GM19372 (cell line): ENCODE results near the gene ZNF91.
"Not testable (repeated sequence)": the region's sequence is repeated elsewhere in the genome, so short reads cannot be mapped to it uniquely, and the experiment has no call there.

Source experiments
- ATAC-seq: cut with Tn5 transposase; IDR thresholded peaks from one replicate; pipeline ENCODE4 v1.9.1; 2021; ENCODE audit warnings: mild to moderate bottlenecking, low read depth, moderate library complexity; ENCODE audit not compliant: unreplicated experiment

The ZNF91 gene

DNA sequence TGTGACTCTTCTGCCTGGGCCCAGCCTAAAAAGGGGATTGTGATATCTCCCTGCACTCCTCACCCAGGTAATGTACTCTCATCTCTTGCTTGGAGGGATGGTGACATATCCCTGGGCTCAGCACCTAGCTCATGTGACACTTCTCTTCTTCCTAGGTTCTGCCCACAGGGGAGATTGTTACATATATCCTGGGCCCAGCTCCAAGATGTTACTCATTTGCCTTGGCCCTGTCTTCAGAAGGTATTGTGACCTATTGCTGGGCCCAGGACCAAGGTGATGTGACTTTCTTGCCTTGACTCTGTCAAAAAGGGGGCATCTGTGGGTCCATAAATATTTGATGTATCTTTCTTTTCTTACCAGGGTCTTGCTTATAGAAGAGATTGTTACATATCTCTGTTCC is 73.9 kb downstream of the ZNF91 start:
- ATAC-seq, result not testable (repeated sequence)

GRCh38 chr19:23319571-23319970 is 75.7 kb downstream of the ZNF91 start:
- ATAC-seq, result not testable (repeated sequence)

- ATAC-seq, result not testable (repeated sequence)
Measured at GRCh38 chr19:23318941-23319340, 76.3 kb downstream of the ZNF91 start.

GRCh38 chr19:23318143-23318542 is 77.1 kb downstream of the ZNF91 start:
- no peak for ATAC-seq

GRCh38 chr19:23315286-23315685 is 80.0 kb downstream of the ZNF91 start:
- ATAC-seq, result no peak

GRCh38 chr19:23314505-23315251 is 80.6 kb downstream of the ZNF91 start:
- ATAC-seq, result no peak

- ATAC-seq, result no peak
Measured at GRCh38 chr19:23313196-23313595, 82.1 kb downstream of the ZNF91 start.

- ATAC-seq, result no peak
Measured at GRCh38 chr19:23312515-23312914, 82.8 kb downstream of the ZNF91 start.

DNA sequence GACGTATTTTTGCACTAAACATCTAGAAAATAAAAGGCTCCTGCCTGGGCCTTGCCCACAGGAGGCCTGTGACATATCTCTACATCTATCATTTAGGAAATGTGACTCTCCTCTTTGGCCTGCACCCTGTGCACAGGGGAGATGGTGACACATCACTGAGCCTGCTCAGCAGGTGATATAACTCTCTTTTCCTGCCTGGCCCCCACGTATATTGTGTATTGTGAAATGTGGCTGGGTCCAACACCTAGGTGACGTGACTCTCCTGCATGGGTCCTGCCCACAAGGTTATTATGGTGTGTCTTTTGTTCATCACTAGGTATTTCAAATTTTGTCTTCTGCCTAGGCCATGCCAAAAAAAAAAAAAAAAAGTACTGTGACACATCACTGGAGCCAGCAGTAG is 83.7 kb downstream of the ZNF91 start:
- no peak for ATAC-seq

DNA sequence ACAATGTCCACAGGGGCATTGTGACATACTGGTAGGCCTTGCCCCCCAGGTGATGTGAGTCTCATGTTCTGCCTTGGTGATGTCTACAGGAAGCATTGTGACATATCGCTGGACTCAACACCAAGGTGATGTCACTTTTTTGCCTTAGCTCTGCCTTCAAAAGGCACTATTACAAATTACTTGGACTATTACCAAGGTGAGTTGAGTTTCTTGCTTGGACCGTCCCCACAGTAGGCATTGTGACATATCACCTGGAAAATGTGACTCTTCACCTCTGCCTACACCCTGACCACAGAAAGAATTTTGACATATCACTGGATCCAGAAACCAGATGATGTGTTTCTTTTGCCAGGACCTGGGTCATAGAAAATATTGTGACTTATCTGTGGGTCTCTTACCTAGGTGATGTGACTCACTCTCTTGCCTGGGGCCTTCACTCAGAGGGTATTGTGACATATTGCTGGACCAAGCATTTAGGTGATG is 84.5 kb downstream of the ZNF91 start:
- no peak for ATAC-seq

GRCh38 chr19:23309926-23310325 is 85.3 kb downstream of the ZNF91 start:
- ATAC-seq, result no peak

DNA sequence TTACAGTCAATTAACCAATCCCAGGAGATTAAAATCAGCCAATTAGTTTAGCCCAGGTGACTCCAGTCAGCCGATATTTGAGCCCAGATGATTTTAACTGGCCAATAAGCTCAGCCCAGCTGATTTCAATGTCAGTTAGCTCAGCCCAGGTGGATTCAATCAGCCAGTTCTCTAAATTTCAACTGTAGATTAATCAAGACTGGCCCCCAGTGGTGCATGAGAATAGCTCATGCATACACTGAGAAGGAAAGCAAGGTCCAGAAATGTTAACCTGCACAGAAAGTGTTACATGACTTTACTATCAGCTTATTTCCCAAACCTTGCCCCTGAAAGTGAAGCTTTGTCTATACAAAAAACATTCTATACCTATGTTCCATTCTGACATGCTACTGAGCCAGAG is 89.7 kb downstream of the ZNF91 start:
- no peak for ATAC-seq

GRCh38 chr19:23304238-23304637 is 91.0 kb downstream of the ZNF91 start:
- ATAC-seq, result no peak

DNA sequence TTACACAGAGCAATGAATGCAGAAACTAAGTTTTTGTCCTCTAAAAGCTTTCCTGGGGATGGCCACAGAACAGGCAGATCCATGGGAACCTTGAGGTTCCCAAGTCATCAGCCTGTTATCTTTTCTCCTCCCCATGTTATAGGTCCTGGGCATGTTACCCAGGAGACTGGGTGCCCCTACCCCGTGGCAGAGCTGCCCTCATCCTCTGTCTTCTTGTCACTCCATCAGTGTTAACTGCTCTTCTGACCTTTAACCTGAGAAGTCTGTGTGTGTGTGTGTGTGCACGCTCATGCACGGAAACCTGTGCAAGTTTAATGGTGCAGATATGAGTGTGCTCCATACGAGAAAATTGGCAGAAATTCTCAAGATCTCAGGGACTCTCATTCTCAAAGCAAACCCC is 101.1 kb downstream of the ZNF91 start:
- ATAC-seq, result no peak

GRCh38 chr19:23289966-23290365 is 105.3 kb downstream of the ZNF91 start:
- ATAC-seq, result not testable (repeated sequence)
